ENCODE data around the gene SCAF11. TPM values are rescaled to one million over a fixed set of nuclear protein-coding genes. Genes with fewer than 3 reads are reported as not detected.

Gene SCAF11, protein sequence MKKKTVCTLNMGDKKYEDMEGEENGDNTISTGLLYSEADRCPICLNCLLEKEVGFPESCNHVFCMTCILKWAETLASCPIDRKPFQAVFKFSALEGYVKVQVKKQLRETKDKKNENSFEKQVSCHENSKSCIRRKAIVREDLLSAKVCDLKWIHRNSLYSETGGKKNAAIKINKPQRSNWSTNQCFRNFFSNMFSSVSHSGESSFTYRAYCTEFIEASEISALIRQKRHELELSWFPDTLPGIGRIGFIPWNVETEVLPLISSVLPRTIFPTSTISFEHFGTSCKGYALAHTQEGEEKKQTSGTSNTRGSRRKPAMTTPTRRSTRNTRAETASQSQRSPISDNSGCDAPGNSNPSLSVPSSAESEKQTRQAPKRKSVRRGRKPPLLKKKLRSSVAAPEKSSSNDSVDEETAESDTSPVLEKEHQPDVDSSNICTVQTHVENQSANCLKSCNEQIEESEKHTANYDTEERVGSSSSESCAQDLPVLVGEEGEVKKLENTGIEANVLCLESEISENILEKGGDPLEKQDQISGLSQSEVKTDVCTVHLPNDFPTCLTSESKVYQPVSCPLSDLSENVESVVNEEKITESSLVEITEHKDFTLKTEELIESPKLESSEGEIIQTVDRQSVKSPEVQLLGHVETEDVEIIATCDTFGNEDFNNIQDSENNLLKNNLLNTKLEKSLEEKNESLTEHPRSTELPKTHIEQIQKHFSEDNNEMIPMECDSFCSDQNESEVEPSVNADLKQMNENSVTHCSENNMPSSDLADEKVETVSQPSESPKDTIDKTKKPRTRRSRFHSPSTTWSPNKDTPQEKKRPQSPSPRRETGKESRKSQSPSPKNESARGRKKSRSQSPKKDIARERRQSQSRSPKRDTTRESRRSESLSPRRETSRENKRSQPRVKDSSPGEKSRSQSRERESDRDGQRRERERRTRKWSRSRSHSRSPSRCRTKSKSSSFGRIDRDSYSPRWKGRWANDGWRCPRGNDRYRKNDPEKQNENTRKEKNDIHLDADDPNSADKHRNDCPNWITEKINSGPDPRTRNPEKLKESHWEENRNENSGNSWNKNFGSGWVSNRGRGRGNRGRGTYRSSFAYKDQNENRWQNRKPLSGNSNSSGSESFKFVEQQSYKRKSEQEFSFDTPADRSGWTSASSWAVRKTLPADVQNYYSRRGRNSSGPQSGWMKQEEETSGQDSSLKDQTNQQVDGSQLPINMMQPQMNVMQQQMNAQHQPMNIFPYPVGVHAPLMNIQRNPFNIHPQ (N-terminal part only)
- total RNA-seq: 49.9 and 70.1 TPM in 2 replicates

GRCh38 chr12:45990468-45991283, at the start of gene SCAF11:
TSS of gene SCAF11 (minus strand) at chr12:45990574. CDS start at chr12:45964167, 26,407 bp downstream.

